RWPE2 (cell line): Measurements from ENCODE around the gene CASQ1.

Experiments used
- ATAC-seq: fragments of 200-7000 bp; cut with Tn5 transposase; 3 replicates; pipeline ENCODE4 v1.9.1; 2021; ENCODE audit warnings: low read depth
- DNase-seq: peaks from one replicate; pipeline ENCODE4 v3.0.0-alpha.2; 2020; ENCODE audit warnings: low spot score
- H3K27ac ChIP-seq: fragments of 450-650 bp; 2 replicates; pipeline ENCODE4 v1.5.1; 2017; ENCODE audit warnings: mild to moderate bottlenecking; ENCODE audit not compliant: poor library complexity, severe bottlenecking
- H3K27me3 ChIP-seq: fragments of 250-450 bp; sonication (Bioruptor Pico); 2 replicates; pipeline ENCODE4 v1.5.1; 2021; ENCODE audit warnings: mild to moderate bottlenecking, moderate library complexity; ENCODE audit not compliant: insufficient read depth, poor library complexity, severe bottlenecking
- H3K36me3 ChIP-seq: fragments of 250-450 bp; sonication (Bioruptor Pico); 2 replicates; pipeline ENCODE4 v1.5.1; 2020; ENCODE audit warnings: low read depth, mild to moderate bottlenecking, moderate library complexity
- H3K4me1 ChIP-seq: fragments of 250-450 bp; sonication (Bioruptor Pico); 2 replicates; pipeline ENCODE4 v1.5.1; 2021; ENCODE audit warnings: mild to moderate bottlenecking, moderate library complexity; ENCODE audit not compliant: insufficient read depth, poor library complexity, severe bottlenecking
- H3K4me3 ChIP-seq: fragments of 250-450 bp; sonication (Bioruptor Pico); 2 replicates; pipeline ENCODE4 v1.5.1; 2021; ENCODE audit warnings: mild to moderate bottlenecking, moderate library complexity; ENCODE audit not compliant: severe bottlenecking
- H3K9me3 ChIP-seq: fragments of 250-450 bp; sonication (Bioruptor Pico); 2 replicates; pipeline ENCODE4 v1.5.1; 2021; ENCODE audit warnings: mild to moderate bottlenecking, moderate library complexity; ENCODE audit not compliant: severe bottlenecking
- TF ChIP-seq, protein P1 (sequence below): fragments of 450-650 bp; IDR thresholded peaks from one replicate; pipeline ENCODE4 v1.5.1; 2017; ENCODE audit warnings: mild to moderate bottlenecking, moderate library complexity; ENCODE audit not compliant: poor library complexity, severe bottlenecking

Gene CASQ1

DNA sequence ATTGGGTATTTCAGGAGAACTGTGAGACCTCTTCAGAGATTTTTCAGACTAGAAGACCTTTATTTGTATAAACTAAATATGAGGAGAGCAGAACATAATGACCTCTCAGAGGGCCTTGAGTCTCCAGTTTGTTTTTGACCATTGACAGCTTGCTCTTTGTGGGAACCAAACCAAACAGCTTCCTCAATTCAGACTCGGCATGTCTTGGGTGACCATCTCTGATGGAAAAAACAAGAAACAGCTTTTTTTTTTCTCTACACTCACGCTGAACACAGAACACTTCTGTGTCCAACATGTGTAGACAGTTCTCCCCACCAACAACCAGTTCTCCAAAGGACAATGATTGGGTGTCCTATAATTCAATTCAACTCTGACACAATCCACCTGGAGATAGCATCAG, 27.4 kb upstream of the CASQ1 start:
- no peak for ATAC-seq
- TF ChIP-seq, protein P1, sequence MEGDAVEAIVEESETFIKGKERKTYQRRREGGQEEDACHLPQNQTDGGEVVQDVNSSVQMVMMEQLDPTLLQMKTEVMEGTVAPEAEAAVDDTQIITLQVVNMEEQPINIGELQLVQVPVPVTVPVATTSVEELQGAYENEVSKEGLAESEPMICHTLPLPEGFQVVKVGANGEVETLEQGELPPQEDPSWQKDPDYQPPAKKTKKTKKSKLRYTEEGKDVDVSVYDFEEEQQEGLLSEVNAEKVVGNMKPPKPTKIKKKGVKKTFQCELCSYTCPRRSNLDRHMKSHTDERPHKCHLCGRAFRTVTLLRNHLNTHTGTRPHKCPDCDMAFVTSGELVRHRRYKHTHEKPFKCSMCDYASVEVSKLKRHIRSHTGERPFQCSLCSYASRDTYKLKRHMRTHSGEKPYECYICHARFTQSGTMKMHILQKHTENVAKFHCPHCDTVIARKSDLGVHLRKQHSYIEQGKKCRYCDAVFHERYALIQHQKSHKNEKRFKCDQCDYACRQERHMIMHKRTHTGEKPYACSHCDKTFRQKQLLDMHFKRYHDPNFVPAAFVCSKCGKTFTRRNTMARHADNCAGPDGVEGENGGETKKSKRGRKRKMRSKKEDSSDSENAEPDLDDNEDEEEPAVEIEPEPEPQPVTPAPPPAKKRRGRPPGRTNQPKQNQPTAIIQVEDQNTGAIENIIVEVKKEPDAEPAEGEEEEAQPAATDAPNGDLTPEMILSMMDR = no peak
- Histone ChIP-seq H3K4me1 (no peaks in the 10 kb centered on the region), H3K4me3 (no peak overlapping the region), H3K9me3 (no peaks in the 10 kb centered on the region), H3K27me3 (no peaks in the 10 kb centered on the region), H3K27ac (no peak overlapping the region), H3K36me3 (no peaks in the 10 kb centered on the region)
- DNase-seq = no peak

DNA sequence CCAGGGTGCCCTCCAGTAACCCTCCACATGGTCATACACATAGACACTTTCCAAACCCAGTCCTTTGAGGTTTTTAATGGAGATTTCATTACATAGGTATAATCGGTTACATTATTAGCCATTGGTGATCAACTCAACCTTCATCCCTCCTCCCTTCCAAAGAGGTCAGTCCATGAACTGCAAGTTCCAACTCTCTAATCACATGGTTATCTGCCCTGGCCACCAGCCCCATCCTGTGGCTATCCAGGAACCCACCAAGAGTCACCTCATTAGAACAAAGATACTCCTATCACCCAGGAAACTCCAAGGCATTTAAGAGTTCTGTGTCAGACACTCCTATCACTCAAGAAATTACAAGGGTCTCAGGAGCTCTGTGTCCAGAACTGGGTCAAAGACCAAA, 26.8 kb upstream of the CASQ1 start:
- no peaks in the 10 kb centered on the region for H3K4me1 ChIP-seq
- no peak overlapping the region for H3K4me3 ChIP-seq
- H3K27ac ChIP-seq = no peak overlapping the region
- DNase-seq (no peak), ATAC-seq (no peak)
- TF ChIP-seq, protein P1 = no peak
- no peaks in the 10 kb centered on the region for H3K9me3 ChIP-seq
- H3K36me3 ChIP-seq = no peaks in the 10 kb centered on the region
- H3K27me3 ChIP-seq = no peaks in the 10 kb centered on the region

DNA sequence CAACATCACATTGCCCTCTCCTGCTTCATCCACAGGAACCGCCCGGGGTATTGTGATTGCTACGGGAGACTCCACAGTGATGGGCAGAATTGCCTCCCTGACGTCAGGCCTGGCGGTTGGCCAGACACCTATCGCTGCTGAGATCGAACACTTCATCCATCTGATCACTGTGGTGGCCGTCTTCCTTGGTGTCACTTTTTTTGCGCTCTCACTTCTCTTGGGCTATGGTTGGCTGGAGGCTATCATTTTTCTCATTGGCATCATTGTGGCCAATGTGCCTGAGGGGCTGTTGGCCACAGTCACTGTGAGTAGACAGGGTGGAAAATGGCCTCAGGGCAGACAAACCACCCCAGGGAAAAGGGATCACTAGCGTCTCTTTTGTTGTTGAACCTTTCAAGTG, 26.3 kb upstream of the CASQ1 start:
- Histone ChIP-seq H3K4me3 (no peak overlapping the region), H3K27me3 (no peaks in the 10 kb centered on the region), H3K27ac (no peak overlapping the region), H3K9me3 (no peaks in the 10 kb centered on the region), H3K36me3 (no peaks in the 10 kb centered on the region), H3K4me1 (no peaks in the 10 kb centered on the region)
- DNase-seq (no peak), ATAC-seq (no peak)
- TF ChIP-seq, protein P1 = no peak

DNA sequence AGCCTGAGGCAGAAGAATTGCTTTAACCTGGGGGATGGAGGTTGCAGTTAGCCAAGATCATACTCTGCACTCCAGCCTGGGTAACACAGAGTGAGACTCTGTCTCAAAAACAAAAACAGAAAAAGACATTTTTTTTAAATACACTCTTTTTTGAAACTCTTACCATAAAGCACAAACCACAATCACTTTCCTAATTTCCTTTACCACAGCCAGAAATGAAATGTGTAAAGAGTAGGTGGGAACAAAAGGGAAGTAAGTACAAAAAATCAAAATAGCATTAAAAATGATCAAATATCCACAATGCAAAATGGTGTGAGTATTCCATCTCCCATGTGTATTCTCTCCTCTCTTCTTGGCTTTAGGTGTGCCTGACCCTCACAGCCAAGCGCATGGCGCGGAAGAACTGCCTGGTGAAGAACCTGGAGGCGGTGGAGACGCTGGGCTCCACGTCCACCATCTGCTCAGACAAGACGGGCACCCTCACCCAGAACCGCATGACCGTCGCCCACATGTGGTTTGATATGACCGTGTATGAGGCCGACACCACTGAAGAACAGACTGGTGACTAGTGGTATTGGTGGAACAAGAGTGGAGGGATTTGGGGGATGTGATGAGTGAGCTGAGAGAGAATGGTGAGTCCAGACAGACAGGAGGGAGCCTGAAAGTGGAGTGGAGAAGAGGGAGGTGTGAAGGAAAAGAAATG, 24.1 kb upstream of the CASQ1 start:
- no peaks in the 10 kb centered on the region for H3K36me3 ChIP-seq
- no peak overlapping the region for H3K27ac ChIP-seq
- peaks cover 3% of the 10 kb centered on the region for H3K4me1 ChIP-seq
- TF ChIP-seq, protein P1 = no peak
- no peaks in the 10 kb centered on the region for H3K27me3 ChIP-seq
- DNase-seq (no peak), ATAC-seq (no peak)
- no peak overlapping the region for H3K4me3 ChIP-seq
- H3K9me3 ChIP-seq = no peaks in the 10 kb centered on the region

DNA sequence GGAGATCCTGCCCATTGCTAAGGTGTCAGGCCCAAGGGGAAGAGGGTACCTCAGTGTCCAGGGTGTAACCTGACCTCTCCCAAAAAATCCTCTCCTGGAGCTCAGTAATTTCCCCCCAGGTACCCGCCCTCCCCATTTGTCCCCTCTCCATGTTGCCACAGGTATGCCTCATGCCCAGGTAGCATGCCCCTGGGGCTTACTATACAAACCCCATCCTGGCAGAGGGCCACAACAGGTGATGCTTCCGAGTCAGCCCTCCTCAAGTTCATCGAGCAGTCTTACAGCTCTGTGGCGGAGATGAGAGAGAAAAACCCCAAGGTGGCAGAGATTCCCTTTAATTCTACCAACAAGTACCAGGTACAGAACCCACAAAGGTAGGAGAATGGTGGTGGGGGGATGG, 23.3 kb upstream of the CASQ1 start:
- ATAC-seq = no peak; the same call in 2 of the 3 replicates
- Histone ChIP-seq H3K27ac (no peak overlapping the region), H3K27me3 (no peaks in the 10 kb centered on the region), H3K4me3 (no peak overlapping the region), H3K4me1 (peaks cover 6% of the 10 kb centered on the region), H3K36me3 (no peaks in the 10 kb centered on the region), H3K9me3 (no peaks in the 10 kb centered on the region)
- TF ChIP-seq, protein P1 = no peak
- no peak for DNase-seq
